HEK293T (cell line): ENCODE results near the gene SHISAL1.

ENCODE experiments used
- FOXM1 ChIP-seq: fragments of 450-650 bp; IDR thresholded peaks from 2 replicates; pipeline ENCODE4 v1.6.1; 2017; ENCODE audit warnings: mild to moderate bottlenecking, borderline replicate concordance
- HDGF ChIP-seq: fragments of 450-650 bp; IDR thresholded peaks from 2 replicates; pipeline ENCODE4 v1.6.1; 2017; ENCODE audit warnings: antibody characterized with exemption, borderline replicate concordance
- SP1 ChIP-seq: fragments of 450-650 bp; IDR thresholded peaks from 2 replicates; pipeline ENCODE4 v1.6.1; 2017
- TF ChIP-seq, protein P1 (sequence below): fragments of 450-650 bp; IDR thresholded peaks from 2 replicates; pipeline ENCODE4 v1.6.1; 2016

DNA sequence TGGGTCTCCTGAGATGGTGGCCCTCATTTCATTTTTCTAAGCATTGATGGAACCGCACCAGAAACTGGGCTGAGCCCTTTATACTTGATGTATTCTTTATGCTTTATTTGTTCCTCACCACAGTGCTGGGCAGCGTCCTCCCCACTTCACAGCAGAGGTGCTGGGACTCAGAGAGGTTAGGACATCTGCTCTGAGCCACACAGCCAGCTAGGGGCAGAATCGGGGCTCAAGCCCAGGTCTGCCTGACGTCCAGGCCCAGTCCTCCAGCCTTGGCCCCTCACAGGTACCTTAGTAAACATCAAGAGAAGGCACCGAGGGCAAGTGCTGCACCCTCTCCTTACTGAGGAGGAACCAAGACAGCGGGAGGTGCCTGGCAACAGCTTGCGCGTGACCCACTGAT lies 20.2 kb upstream of the SHISAL1 start:
- TF ChIP-seq, protein P1, sequence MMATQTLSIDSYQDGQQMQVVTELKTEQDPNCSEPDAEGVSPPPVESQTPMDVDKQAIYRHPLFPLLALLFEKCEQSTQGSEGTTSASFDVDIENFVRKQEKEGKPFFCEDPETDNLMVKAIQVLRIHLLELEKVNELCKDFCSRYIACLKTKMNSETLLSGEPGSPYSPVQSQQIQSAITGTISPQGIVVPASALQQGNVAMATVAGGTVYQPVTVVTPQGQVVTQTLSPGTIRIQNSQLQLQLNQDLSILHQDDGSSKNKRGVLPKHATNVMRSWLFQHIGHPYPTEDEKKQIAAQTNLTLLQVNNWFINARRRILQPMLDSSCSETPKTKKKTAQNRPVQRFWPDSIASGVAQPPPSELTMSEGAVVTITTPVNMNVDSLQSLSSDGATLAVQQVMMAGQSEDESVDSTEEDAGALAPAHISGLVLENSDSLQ = no peak
- no peak for TF ChIP-seq HDGF
- no peak for TF ChIP-seq FOXM1
- TF ChIP-seq SP1 = no peak
